GM12875 (cell line): ENCODE measurements around the gene DPP3.

Experiments
- H3K4me3 ChIP-seq: one replicate; pipeline ENCODE4 v1.5.1; 2011; ENCODE audit warnings: low read depth, low read length, control low read depth
- TF ChIP-seq, protein P1 (sequence below): IDR thresholded peaks from 2 replicates; pipeline ENCODE4 v1.5.1; 2011; ENCODE audit warnings: low read depth, mild to moderate bottlenecking, control low read depth, inconsistent platforms, low read length, moderate library complexity, borderline replicate concordance; ENCODE audit not compliant: insufficient read depth

DPP3 gene

DNA sequence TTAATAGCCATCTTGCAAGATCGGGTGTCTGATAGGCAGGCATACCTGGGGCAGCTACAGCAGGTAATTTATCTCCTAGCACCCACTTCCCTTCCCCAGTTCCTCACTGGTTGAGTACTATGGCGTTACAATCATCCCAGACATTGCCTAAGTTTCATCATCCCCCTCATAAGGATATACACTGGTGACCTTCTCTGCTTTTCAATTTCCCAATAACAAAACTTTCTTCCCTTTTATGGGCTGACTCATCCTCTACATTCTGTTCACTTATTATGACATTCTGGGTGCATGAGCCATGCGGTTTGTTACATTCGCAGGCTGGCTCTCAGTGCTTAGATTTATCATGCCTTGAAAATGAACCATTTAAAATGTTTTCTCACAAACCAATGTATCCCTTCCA, 36.6 kb upstream of the DPP3 start:
- no peak overlapping the region for H3K4me3 ChIP-seq
- TF ChIP-seq, protein P1, sequence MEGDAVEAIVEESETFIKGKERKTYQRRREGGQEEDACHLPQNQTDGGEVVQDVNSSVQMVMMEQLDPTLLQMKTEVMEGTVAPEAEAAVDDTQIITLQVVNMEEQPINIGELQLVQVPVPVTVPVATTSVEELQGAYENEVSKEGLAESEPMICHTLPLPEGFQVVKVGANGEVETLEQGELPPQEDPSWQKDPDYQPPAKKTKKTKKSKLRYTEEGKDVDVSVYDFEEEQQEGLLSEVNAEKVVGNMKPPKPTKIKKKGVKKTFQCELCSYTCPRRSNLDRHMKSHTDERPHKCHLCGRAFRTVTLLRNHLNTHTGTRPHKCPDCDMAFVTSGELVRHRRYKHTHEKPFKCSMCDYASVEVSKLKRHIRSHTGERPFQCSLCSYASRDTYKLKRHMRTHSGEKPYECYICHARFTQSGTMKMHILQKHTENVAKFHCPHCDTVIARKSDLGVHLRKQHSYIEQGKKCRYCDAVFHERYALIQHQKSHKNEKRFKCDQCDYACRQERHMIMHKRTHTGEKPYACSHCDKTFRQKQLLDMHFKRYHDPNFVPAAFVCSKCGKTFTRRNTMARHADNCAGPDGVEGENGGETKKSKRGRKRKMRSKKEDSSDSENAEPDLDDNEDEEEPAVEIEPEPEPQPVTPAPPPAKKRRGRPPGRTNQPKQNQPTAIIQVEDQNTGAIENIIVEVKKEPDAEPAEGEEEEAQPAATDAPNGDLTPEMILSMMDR, result no peak

DNA sequence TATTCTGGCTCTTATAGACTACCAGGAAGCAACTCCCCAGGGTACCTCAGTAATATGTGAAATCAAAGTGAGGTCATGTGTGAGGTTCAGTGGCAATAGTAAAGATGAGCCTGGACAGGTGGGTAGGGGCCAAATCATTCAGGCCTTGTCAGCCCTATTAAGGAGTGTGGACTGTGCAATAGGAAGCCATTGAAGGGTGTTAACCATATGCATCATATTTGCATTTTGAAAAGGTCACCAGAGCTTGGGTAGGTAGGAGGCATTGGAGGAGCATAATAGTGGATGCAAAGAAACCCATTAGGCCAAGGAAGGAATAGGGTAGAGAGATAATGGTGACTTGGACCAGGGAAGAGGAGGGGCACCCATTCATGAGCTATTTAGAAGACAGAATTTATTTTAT, 33.2 kb upstream of the DPP3 start:
- no peak overlapping the region for H3K4me3 ChIP-seq
- TF ChIP-seq, protein P1, result no peak

DNA sequence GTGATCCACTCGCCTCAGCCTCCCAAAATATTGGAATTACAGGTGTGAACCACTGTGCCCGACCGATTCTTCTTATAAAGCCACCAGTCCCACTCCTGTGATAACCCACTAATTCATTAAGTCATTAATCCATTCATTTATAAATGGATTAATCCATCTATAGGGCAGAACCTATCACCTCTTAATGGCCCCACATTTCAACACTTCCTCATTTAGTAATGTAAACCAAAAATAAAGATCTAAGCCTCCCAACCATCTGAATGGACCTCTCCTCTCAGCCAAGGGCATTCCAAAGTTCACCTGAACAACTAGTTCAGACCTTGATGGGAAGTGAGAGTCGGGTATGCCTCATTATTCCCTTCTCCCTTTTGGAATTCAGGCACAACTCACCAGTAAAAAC, 31.7 kb upstream of the DPP3 start:
- H3K4me3 ChIP-seq, result no peak overlapping the region
- TF ChIP-seq, protein P1, result no peak

DNA sequence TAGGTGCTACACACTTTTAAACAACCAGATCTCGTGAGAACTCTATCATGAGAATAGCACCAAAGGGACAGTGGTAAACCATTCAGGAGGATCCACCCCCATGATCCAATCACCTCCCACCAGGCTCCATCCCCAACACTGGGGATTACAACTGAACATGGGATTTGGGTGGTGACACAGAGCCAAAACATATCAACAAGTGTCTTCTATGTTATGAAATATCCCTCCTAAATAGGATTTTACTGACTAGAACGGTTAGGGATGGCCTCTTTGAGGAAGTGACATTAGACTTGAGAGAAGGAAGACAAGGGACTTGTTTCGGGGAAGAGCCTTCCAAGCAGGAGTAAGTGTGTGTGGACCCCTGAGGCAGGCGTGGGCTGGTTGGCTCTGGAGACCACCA, 29.7 kb upstream of the DPP3 start:
- H3K4me3 ChIP-seq, result no peak overlapping the region
- TF ChIP-seq, protein P1, result no peak

DNA sequence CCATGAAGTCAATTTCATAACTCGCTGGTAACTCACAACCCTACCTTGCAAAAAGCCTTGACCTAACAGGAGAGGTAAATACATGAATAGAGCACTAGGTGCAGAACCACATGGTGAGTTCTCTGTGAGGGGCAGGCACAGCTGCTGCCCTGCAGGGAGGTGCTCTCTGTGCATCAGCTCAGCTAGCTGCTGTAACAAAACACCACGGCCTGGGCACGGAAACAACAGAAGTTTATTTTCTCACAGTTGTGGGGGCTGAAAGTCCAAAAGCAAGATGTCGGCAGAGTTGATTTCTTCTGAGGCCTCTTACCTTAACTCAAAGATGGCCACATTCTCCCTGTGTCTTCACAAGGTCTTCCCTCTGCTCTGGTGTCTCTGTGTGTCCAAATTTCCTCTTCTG, 28.6 kb upstream of the DPP3 start:
- no peak overlapping the region for H3K4me3 ChIP-seq
- TF ChIP-seq, protein P1, result no peak

DNA sequence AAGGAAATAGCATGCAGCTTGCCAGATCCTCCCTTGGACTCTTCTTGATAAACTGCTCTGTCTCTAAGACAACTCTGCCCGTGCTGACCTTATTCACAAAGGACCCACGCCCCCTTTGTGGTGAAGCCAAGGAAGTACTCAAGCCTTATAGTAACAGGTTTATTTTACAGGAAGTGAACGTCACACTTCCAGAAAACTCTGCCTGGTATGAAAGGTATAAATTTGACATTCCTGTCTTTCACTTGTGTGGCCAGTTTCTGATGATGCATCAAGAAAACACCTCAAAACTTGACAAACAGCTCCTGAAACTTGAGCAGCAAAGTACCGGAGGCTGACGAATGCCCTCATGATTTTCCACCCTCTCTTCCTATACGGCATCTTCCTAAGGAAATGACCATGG, 26.0 kb upstream of the DPP3 start:
- TF ChIP-seq, protein P1, result no peak
- H3K4me3 ChIP-seq, result no peak overlapping the region

DNA sequence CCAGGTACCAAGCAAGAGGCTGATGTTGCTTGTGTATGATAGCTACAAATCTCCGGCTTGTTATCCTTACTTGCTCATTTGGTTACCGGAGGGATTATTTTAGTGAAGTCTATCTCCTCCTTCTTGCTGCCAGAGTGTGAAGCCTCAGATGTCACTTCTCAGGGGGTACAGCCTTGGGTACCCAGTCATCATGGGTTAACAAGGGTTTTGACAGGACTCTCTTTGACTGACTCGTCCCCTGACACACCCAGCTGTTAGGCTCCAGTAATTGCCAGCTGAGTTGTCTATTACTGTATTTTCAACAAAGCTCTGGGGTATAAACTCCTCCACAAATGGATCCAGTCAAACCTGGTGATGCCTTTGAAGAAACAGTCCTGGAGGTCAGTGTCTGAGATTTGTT, 25.4 kb upstream of the DPP3 start:
- TF ChIP-seq, protein P1, result no peak
- H3K4me3 ChIP-seq, result no peak overlapping the region
